Measurements from ENCODE around the gene SH3PXD2A. TPM values are rescaled to one million over a fixed set of nuclear protein-coding genes. Genes with fewer than 3 reads are reported as not detected.
"Not testable (repeated sequence)": the region's sequence is repeated elsewhere in the genome, so short reads cannot be mapped to it uniquely, and the experiment has no call there.

Gene SH3PXD2A
- total and polyA plus RNA-seq, 2 experiments from 2014 or later: 1.8 to 5.0 TPM

- TF ChIP-seq ZNF462 (CRISPR knock-in tag; IDR thresholded peaks at IDR 0.05) (no peak), EZH2phosphoT487 (IDR thresholded peaks at IDR 0.05; ENCODE audit: unreplicated experiment) (no peak), JUNB (IDR thresholded peaks at IDR 0.05; ENCODE audit: unreplicated experiment) (no peak), EZH2 (IDR thresholded peaks at IDR 0.05; ENCODE audit: low read depth, unreplicated experiment) (no peak), ZNF114 (CRISPR knock-in tag; IDR thresholded peaks at IDR 0.05) (no peak)
These were observed 9.4 kb downstream of the SH3PXD2A start (continued) for GRCh38 chr10:103845972-103846371.

GRCh38 chr10:103845346-103845745, 10.0 kb downstream of the SH3PXD2A start:
- H3K79me2 ChIP-seq (replicated peaks; ENCODE audit: insufficient read depth); H4K20me1 ChIP-seq (replicated peaks; ENCODE audit: insufficient read depth); H3K27ac Mint-ChIP-seq; H3K4me3 ChIP-seq; H3K9me2 ChIP-seq (ENCODE audit: insufficient read depth); DNase-seq (ENCODE audit: low spot score); H2AFZ ChIP-seq; H3K27me3 Mint-ChIP-seq (ENCODE audit: insufficient read depth, low read depth, poor library complexity); H3K9me3 Mint-ChIP-seq; H3K36me3 Mint-ChIP-seq (ENCODE audit: low read depth); H3K27ac ChIP-seq (ENCODE audit: low read depth); H3K36me3 ChIP-seq (ENCODE audit: insufficient read depth); H3F3A ChIP-seq (replicated peaks; ENCODE audit: low read depth); H3K27me3 ChIP-seq (ENCODE audit: insufficient read depth); H3K4me3 Mint-ChIP-seq; ATAC-seq; H3K4me2 ChIP-seq: not testable (repeated sequence)
- peaks cover 43% of the 10 kb centered on the region for H3K4me1 Mint-ChIP-seq
- H3K4me1 ChIP-seq (ENCODE audit: insufficient read depth): peaks cover 26% of the 10 kb centered on the region
